ENCODE measurements around the gene CDH11.

CDH11 gene

DNA sequence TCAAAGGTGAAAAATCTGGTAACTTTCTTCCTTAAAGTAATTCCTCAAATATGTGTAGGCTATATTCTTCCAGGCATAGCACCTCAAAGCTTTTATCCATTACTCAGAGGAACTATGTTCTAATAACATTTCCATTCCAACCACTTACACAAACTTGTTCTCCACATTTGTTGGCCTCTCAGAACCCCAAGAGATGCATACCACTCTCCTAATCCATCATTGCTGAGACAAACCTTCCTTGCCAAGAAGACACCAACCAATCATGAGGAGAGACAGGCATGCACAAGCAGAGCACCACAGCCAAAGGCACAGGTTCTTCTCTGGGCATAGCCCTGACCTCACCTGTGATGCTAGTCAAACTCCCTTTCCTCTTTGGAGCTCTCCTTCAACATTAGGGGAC is 20.9 kb downstream of the CDH11 start:
- H3K9me3 ChIP-seq (ENCODE audit: control insufficient read depth, low read length): no peaks in the 10 kb centered on the region
- H3K36me3 ChIP-seq (ENCODE audit: control insufficient read depth, insufficient read depth, low read length): no peaks in the 10 kb centered on the region
- H3K27ac ChIP-seq (ENCODE audit: insufficient read depth, low read depth, low read length, poor library complexity, severe bottlenecking): no peak overlapping the region
- H3K27me3 ChIP-seq (ENCODE audit: control insufficient read depth, insufficient read depth, low read length, poor library complexity, severe bottlenecking): no peaks in the 10 kb centered on the region
- H3K4me3 ChIP-seq (ENCODE audit: insufficient read depth, low read depth, low read length): no peak overlapping the region
- H3K4me1 ChIP-seq (ENCODE audit: control insufficient read depth, insufficient read depth, low read length): peaks cover 4% of the 10 kb centered on the region

DNA sequence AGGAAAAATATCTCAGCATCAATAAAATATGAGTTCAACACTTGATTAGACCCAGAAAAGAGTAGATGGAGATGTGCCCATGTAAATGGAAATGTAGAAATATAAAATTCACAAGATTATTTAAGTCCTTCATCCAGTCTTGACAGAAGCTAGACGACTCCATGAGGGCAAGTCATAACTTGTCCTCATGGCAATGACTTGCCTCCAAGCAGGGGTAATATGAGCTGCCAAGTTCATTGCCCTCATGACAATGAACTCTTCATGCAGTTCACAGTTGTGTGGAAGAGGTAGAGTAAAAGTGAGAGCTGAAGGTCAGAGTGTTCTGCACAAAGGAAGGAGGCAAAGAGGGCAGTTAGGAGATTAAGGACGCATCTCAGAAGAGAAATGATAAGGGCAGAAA is 22.3 kb downstream of the CDH11 start:
- Histone ChIP-seq H3K27ac (ENCODE audit: insufficient read depth, low read depth, low read length, poor library complexity, severe bottlenecking) (no peak overlapping the region), H3K9me3 (ENCODE audit: control insufficient read depth, low read length) (no peaks in the 10 kb centered on the region), H3K36me3 (ENCODE audit: control insufficient read depth, insufficient read depth, low read length) (no peaks in the 10 kb centered on the region), H3K27me3 (ENCODE audit: control insufficient read depth, insufficient read depth, low read length, poor library complexity, severe bottlenecking) (no peaks in the 10 kb centered on the region), H3K4me1 (ENCODE audit: control insufficient read depth, insufficient read depth, low read length) (no peaks in the 10 kb centered on the region), H3K4me3 (ENCODE audit: insufficient read depth, low read depth, low read length) (no peak overlapping the region)
- 95% methylated on average over 2 of the region's 2 CpGs for WGBS, 2 experiments

GRCh38 chr16:65098916-65099315 is 22.9 kb downstream of the CDH11 start:
- no peak overlapping the region for H3K4me3 ChIP-seq (ENCODE audit: insufficient read depth, low read depth, low read length)
- H3K27me3 ChIP-seq (ENCODE audit: control insufficient read depth, insufficient read depth, low read length, poor library complexity, severe bottlenecking): no peaks in the 10 kb centered on the region
- no peaks in the 10 kb centered on the region for H3K36me3 ChIP-seq (ENCODE audit: control insufficient read depth, insufficient read depth, low read length)
- 91% methylated on average over 3 of the region's 3 CpGs; no CpG with 5 or more reads in 1 of the 2 experiments for WGBS, 2 experiments
- H3K4me1 ChIP-seq (ENCODE audit: control insufficient read depth, insufficient read depth, low read length): no peaks in the 10 kb centered on the region
- no peak overlapping the region for H3K27ac ChIP-seq (ENCODE audit: insufficient read depth, low read depth, low read length, poor library complexity, severe bottlenecking)
- H3K9me3 ChIP-seq (ENCODE audit: control insufficient read depth, low read length): no peaks in the 10 kb centered on the region

- WGBS, 2 experiments: 82 to 91% methylated on average over 4 of the region's 4 CpGs
- Histone ChIP-seq H3K27me3 (ENCODE audit: control insufficient read depth, insufficient read depth, low read length, poor library complexity, severe bottlenecking) (no peaks in the 10 kb centered on the region), H3K4me3 (ENCODE audit: insufficient read depth, low read depth, low read length) (no peak overlapping the region), H3K27ac (ENCODE audit: insufficient read depth, low read depth, low read length, poor library complexity, severe bottlenecking) (no peak overlapping the region), H3K36me3 (ENCODE audit: control insufficient read depth, insufficient read depth, low read length) (no peaks in the 10 kb centered on the region), H3K9me3 (ENCODE audit: control insufficient read depth, low read length) (no peaks in the 10 kb centered on the region), H3K4me1 (ENCODE audit: control insufficient read depth, insufficient read depth, low read length) (no peaks in the 10 kb centered on the region)
These were observed 24.6 kb downstream of the CDH11 start for GRCh38 chr16:65097296-65097695.

DNA sequence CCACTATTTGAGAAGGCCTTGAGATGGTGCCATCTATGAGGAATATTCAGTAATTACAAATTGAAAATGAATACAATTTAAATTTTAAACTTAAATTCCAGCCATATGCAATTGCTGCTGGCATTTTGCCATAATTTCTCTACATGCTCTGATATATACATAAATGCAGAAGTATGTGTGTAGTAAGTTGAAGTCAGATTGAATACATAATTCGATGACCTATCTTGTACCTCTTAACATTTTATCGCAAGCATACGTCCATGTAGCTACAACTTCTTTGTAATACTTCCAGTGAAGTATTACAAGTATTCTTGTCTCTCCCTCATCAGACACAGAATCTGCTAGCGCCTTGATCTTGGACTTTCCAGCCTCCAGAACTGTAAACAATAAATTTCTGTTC is 26.0 kb downstream of the CDH11 start:
- no peaks in the 10 kb centered on the region for H3K36me3 ChIP-seq (ENCODE audit: control insufficient read depth, insufficient read depth, low read length)
- no peak overlapping the region for H3K4me3 ChIP-seq (ENCODE audit: insufficient read depth, low read depth, low read length)
- H3K27me3 ChIP-seq (ENCODE audit: control insufficient read depth, insufficient read depth, low read length, poor library complexity, severe bottlenecking): no peaks in the 10 kb centered on the region
- 67 to 70% methylated on average over 3 to 4 of the region's 4 CpGs for WGBS, 2 experiments
- H3K9me3 ChIP-seq (ENCODE audit: control insufficient read depth, low read length): no peaks in the 10 kb centered on the region
- no peaks in the 10 kb centered on the region for H3K4me1 ChIP-seq (ENCODE audit: control insufficient read depth, insufficient read depth, low read length)
- H3K27ac ChIP-seq (ENCODE audit: insufficient read depth, low read depth, low read length, poor library complexity, severe bottlenecking): no peak overlapping the region

DNA sequence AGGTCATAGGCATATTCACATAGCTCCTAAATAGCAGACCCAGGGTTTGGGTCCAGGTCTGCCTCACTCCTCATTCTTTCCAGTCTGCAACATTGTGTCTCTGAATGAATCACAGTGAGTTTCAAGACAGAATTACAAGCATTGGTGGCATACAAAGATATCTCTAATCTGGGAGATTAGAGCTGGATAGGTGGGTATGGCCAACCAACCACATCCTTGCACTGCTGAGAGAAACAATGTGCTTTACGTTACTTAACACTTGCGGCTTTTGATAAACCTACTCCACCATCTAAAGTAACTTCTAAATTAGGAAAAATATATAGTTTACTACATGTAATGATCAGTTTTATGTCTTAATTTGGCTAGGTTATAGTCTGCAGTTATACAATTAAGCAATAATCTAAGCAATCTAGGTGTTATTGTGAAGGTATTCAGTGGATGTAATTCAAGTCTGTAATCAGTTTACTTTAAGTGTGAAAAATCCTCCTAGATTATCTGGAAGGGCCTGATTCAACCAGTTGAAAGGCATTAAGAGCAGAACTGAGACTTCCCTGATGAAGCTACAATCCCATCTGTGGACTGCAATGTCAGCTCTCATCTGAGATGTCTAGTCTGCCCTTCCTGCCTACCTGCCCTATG is 26.7 kb downstream of the CDH11 start:
- Histone ChIP-seq H3K27me3 (ENCODE audit: control insufficient read depth, insufficient read depth, low read length, poor library complexity, severe bottlenecking) (no peaks in the 10 kb centered on the region), H3K9me3 (ENCODE audit: control insufficient read depth, low read length) (no peaks in the 10 kb centered on the region)
- WGBS, 2 experiments: 100% methylated on average over 2 of the region's 2 CpGs; no CpG with 5 or more reads in 1 of the 2 experiments

GRCh38 chr16:65094009-65094408 is 27.9 kb downstream of the CDH11 start:
- WGBS, 2 experiments: 86% methylated on average over 1 of the region's 1 CpG; no CpG with 5 or more reads in 1 of the 2 experiments
- no peaks in the 10 kb centered on the region for H3K27me3 ChIP-seq (ENCODE audit: control insufficient read depth, insufficient read depth, low read length, poor library complexity, severe bottlenecking)
- no peak overlapping the region for H3K27ac ChIP-seq (ENCODE audit: insufficient read depth, low read depth, low read length, poor library complexity, severe bottlenecking)
- no peaks in the 10 kb centered on the region for H3K4me1 ChIP-seq (ENCODE audit: control insufficient read depth, insufficient read depth, low read length)
- no peaks in the 10 kb centered on the region for H3K36me3 ChIP-seq (ENCODE audit: control insufficient read depth, insufficient read depth, low read length)
- H3K4me3 ChIP-seq (ENCODE audit: insufficient read depth, low read depth, low read length): no peak overlapping the region
- no peaks in the 10 kb centered on the region for H3K9me3 ChIP-seq (ENCODE audit: control insufficient read depth, low read length)

More for the DNA sequence above, 26.7 kb downstream of the CDH11 start:
- no peaks in the 10 kb centered on the region for H3K4me1 ChIP-seq (ENCODE audit: control insufficient read depth, insufficient read depth, low read length)
- no peaks in the 10 kb centered on the region for H3K36me3 ChIP-seq (ENCODE audit: control insufficient read depth, insufficient read depth, low read length)
- no peak overlapping the region for H3K27ac ChIP-seq (ENCODE audit: insufficient read depth, low read depth, low read length, poor library complexity, severe bottlenecking)
- no peak overlapping the region for H3K4me3 ChIP-seq (ENCODE audit: insufficient read depth, low read depth, low read length)

- Histone ChIP-seq H3K27ac (ENCODE audit: insufficient read depth, low read depth, low read length, poor library complexity, severe bottlenecking) (no peak overlapping the region), H3K4me1 (ENCODE audit: control insufficient read depth, insufficient read depth, low read length) (no peaks in the 10 kb centered on the region), H3K27me3 (ENCODE audit: control insufficient read depth, insufficient read depth, low read length, poor library complexity, severe bottlenecking) (no peaks in the 10 kb centered on the region), H3K4me3 (ENCODE audit: insufficient read depth, low read depth, low read length) (no peak overlapping the region), H3K9me3 (ENCODE audit: control insufficient read depth, low read length) (no peaks in the 10 kb centered on the region), H3K36me3 (ENCODE audit: control insufficient read depth, insufficient read depth, low read length) (no peaks in the 10 kb centered on the region)
- WGBS, 2 experiments: 79 to 81% methylated on average over 2 of the region's 2 CpGs
These were observed 38.6 kb downstream of the CDH11 start for GRCh38 chr16:65083164-65083857.

DNA sequence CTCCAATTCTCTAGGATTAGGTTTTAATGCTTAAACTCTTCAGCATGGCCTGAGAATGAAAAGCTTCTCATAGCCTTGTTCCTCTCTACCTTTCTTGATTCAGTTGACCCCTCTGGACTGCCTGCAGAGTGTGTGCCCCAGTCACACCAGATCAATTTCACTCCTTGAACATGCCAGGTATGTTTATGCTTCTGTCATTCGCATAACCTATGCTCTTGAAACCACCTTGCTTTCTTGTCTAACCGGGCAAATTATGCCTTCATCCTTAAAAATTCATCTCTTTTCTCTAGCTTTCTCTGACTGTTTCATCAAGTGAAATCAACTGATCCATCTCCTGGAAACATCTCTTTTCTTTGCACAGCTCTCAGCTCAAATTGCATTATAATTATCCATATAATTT is 42.3 kb downstream of the CDH11 start:
- WGBS, 2 experiments: 91 to 93% methylated on average over 2 of the region's 2 CpGs
- no peaks in the 10 kb centered on the region for H3K27me3 ChIP-seq (ENCODE audit: control insufficient read depth, insufficient read depth, low read length, poor library complexity, severe bottlenecking)
- no peak overlapping the region for H3K27ac ChIP-seq (ENCODE audit: insufficient read depth, low read depth, low read length, poor library complexity, severe bottlenecking)
- peaks cover 7% of the 10 kb centered on the region for H3K4me1 ChIP-seq (ENCODE audit: control insufficient read depth, insufficient read depth, low read length)
- H3K36me3 ChIP-seq (ENCODE audit: control insufficient read depth, insufficient read depth, low read length): no peaks in the 10 kb centered on the region
- no peak overlapping the region for H3K4me3 ChIP-seq (ENCODE audit: insufficient read depth, low read depth, low read length)
- H3K9me3 ChIP-seq (ENCODE audit: control insufficient read depth, low read length): no peaks in the 10 kb centered on the region

GRCh38 chr16:65077181-65077580 is 44.7 kb downstream of the CDH11 start:
- Histone ChIP-seq H3K4me1 (ENCODE audit: control insufficient read depth, insufficient read depth, low read length) (peaks cover 12% of the 10 kb centered on the region), H3K9me3 (ENCODE audit: control insufficient read depth, low read length) (no peaks in the 10 kb centered on the region), H3K4me3 (ENCODE audit: insufficient read depth, low read depth, low read length) (no peak overlapping the region), H3K27ac (ENCODE audit: insufficient read depth, low read depth, low read length, poor library complexity, severe bottlenecking) (no peak overlapping the region), H3K36me3 (ENCODE audit: control insufficient read depth, insufficient read depth, low read length) (no peaks in the 10 kb centered on the region), H3K27me3 (ENCODE audit: control insufficient read depth, insufficient read depth, low read length, poor library complexity, severe bottlenecking) (no peaks in the 10 kb centered on the region)
- 88 to 89% methylated on average over 1 of the region's 1 CpG for WGBS, 2 experiments
